SK-N-SH treated with all-trans-retinoic acid at 6 μM for 48 hours (cell line): Measurements from ENCODE around the gene CDKN2B.

Experiments
- ATAC-seq: fragments of 200-7000 bp; cut with Tn5 transposase; 3 replicates; pipeline ENCODE4 v1.9.1; 2020; ENCODE audit warnings: mild to moderate bottlenecking, moderate library complexity
- BACH2 ChIP-seq: fragments of 250-450 bp; sonication (Bioruptor Pico); IDR thresholded peaks from 2 replicates; pipeline ENCODE4 v1.9.0; 2021; ENCODE audit warnings: mild to moderate bottlenecking, borderline replicate concordance
- CSDC2 ChIP-seq: fragments of 250-450 bp; sonication (Bioruptor Pico); IDR thresholded peaks from 2 replicates; pipeline ENCODE4 v1.5.0; 2020; ENCODE audit warnings: mild to moderate bottlenecking, moderate library complexity
- ESRRG ChIP-seq: fragments of 250-450 bp; sonication (Bioruptor Pico); IDR thresholded peaks from 2 replicates; pipeline ENCODE4 v1.6.1; 2021; ENCODE audit warnings: mild to moderate bottlenecking
- GLIS3 ChIP-seq: fragments of 250-450 bp; sonication (Bioruptor Pico); IDR thresholded peaks from 2 replicates; pipeline ENCODE4 v1.5.0; 2020; ENCODE audit warnings: mild to moderate bottlenecking, moderate library complexity
- ISL1 ChIP-seq: fragments of 250-450 bp; sonication (Bioruptor Pico); IDR thresholded peaks from 2 replicates; pipeline ENCODE4 v2.1.2; 2022; ENCODE audit warnings: mild to moderate bottlenecking, moderate library complexity
- RARB ChIP-seq: fragments of 250-450 bp; sonication (Bioruptor Pico); IDR thresholded peaks from 2 replicates; pipeline ENCODE4 v1.8.0; 2021; ENCODE audit warnings: mild to moderate bottlenecking, moderate library complexity
- SNAI2 ChIP-seq: fragments of 250-450 bp; sonication (Bioruptor Pico); IDR thresholded peaks from 2 replicates; pipeline ENCODE4 v1.5.0; 2020; ENCODE audit warnings: mild to moderate bottlenecking, moderate library complexity
- TCF4 ChIP-seq: fragments of 250-450 bp; sonication (Bioruptor Pico); IDR thresholded peaks from 2 replicates; pipeline ENCODE4 v1.8.0; 2021; ENCODE audit warnings: mild to moderate bottlenecking, moderate library complexity, borderline replicate concordance
- TOX ChIP-seq: fragments of 250-450 bp; sonication (Bioruptor Pico); IDR thresholded peaks from 2 replicates; pipeline ENCODE4 v1.8.0; 2021; ENCODE audit warnings: mild to moderate bottlenecking, moderate library complexity, borderline replicate concordance
- ZFP3 ChIP-seq: fragments of 250-450 bp; sonication (Bioruptor Pico); IDR thresholded peaks from 2 replicates; pipeline ENCODE4 v1.5.0; 2020; ENCODE audit warnings: mild to moderate bottlenecking, moderate library complexity
- ZFP30 ChIP-seq: fragments of 450-650 bp; formaldehyde crosslinking; IDR thresholded peaks from 2 replicates; pipeline ENCODE4 v1.5.0; 2022; ENCODE audit warnings: mild to moderate bottlenecking, moderate library complexity
- ZNF565 ChIP-seq: fragments of 450-650 bp; formaldehyde crosslinking; conservative IDR thresholded peaks from 2 replicates; pipeline ENCODE4 v1.5.0; 2020; ENCODE audit warnings: low read depth, mild to moderate bottlenecking, moderate library complexity
- ZNF8 ChIP-seq: fragments of 450-650 bp; formaldehyde crosslinking; IDR thresholded peaks from 2 replicates; pipeline ENCODE4 v1.5.0; 2020; ENCODE audit warnings: mild to moderate bottlenecking, moderate library complexity
- TF ChIP-seq, protein P1 (sequence below): fragments of 250-450 bp; sonication (Bioruptor Pico); IDR thresholded peaks from 2 replicates; pipeline ENCODE4 v1.8.0; 2021; ENCODE audit warnings: low read depth, mild to moderate bottlenecking, moderate library complexity, borderline replicate concordance
- TF ChIP-seq, protein P2 (sequence below): fragments of 250-450 bp; sonication (Bioruptor Pico); IDR thresholded peaks from 2 replicates; pipeline ENCODE4 v1.5.0; 2020; ENCODE audit warnings: mild to moderate bottlenecking, moderate library complexity
- TF ChIP-seq, protein P3 (sequence below): fragments of 250-450 bp; sonication (Bioruptor Pico); IDR thresholded peaks from 2 replicates; pipeline ENCODE4 v1.8.0; 2020; ENCODE audit warnings: mild to moderate bottlenecking, moderate library complexity, borderline replicate concordance
- TF ChIP-seq, protein P4 (sequence below): fragments of 250-450 bp; sonication (Bioruptor Pico); IDR thresholded peaks from 2 replicates; pipeline ENCODE4 v1.5.1; 2020; ENCODE audit warnings: low read depth, mild to moderate bottlenecking, moderate library complexity

Gene CDKN2B

DNA sequence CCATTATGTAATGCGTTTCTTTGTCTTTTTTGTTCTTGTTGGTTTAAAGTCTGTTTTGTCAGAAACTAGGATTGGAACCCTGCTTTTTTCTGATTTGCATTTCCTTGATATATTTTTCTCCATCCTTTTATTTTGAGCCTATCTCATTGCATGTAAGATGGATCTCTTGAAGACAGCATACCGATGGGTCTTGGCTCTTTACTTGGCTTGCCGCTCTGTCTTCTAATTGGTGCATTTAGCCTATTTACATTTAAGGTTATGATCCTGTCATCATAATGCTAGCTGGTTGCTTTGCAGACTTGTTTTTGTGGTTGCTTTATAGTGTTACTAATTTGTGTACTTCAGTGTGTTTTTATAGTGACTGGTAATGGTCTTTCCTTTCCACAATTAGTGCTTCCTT is 13.3 kb upstream of the CDKN2B start:
- TF ChIP-seq TCF4 (CRISPR knock-in tag) (no peak), ESRRG (no peak), ZFP3 (CRISPR knock-in tag) (no peak), RARB (CRISPR knock-in tag) (no peak), ZNF565 (CRISPR knock-in tag) (no peak), BACH2 (CRISPR knock-in tag) (no peak), TOX (CRISPR knock-in tag) (no peak), ZNF8 (CRISPR knock-in tag) (no peak), SNAI2 (CRISPR knock-in tag) (no peak)
- TF ChIP-seq, protein P1, sequence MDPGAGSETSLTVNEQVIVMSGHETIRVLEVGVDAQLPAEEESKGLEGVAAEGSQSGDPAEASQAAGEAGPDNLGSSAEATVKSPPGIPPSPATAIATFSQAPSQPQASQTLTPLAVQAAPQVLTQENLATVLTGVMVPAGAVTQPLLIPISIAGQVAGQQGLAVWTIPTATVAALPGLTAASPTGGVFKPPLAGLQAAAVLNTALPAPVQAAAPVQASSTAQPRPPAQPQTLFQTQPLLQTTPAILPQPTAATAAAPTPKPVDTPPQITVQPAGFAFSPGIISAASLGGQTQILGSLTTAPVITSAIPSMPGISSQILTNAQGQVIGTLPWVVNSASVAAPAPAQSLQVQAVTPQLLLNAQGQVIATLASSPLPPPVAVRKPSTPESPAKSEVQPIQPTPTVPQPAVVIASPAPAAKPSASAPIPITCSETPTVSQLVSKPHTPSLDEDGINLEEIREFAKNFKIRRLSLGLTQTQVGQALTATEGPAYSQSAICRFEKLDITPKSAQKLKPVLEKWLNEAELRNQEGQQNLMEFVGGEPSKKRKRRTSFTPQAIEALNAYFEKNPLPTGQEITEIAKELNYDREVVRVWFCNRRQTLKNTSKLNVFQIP (CRISPR knock-in tag): no peak
- TF ChIP-seq, protein P2, sequence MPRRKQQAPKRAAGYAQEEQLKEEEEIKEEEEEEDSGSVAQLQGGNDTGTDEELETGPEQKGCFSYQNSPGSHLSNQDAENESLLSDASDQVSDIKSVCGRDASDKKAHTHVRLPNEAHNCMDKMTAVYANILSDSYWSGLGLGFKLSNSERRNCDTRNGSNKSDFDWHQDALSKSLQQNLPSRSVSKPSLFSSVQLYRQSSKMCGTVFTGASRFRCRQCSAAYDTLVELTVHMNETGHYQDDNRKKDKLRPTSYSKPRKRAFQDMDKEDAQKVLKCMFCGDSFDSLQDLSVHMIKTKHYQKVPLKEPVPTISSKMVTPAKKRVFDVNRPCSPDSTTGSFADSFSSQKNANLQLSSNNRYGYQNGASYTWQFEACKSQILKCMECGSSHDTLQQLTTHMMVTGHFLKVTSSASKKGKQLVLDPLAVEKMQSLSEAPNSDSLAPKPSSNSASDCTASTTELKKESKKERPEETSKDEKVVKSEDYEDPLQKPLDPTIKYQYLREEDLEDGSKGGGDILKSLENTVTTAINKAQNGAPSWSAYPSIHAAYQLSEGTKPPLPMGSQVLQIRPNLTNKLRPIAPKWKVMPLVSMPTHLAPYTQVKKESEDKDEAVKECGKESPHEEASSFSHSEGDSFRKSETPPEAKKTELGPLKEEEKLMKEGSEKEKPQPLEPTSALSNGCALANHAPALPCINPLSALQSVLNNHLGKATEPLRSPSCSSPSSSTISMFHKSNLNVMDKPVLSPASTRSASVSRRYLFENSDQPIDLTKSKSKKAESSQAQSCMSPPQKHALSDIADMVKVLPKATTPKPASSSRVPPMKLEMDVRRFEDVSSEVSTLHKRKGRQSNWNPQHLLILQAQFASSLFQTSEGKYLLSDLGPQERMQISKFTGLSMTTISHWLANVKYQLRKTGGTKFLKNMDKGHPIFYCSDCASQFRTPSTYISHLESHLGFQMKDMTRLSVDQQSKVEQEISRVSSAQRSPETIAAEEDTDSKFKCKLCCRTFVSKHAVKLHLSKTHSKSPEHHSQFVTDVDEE (CRISPR knock-in tag): no peak
- TF ChIP-seq, protein P3, sequence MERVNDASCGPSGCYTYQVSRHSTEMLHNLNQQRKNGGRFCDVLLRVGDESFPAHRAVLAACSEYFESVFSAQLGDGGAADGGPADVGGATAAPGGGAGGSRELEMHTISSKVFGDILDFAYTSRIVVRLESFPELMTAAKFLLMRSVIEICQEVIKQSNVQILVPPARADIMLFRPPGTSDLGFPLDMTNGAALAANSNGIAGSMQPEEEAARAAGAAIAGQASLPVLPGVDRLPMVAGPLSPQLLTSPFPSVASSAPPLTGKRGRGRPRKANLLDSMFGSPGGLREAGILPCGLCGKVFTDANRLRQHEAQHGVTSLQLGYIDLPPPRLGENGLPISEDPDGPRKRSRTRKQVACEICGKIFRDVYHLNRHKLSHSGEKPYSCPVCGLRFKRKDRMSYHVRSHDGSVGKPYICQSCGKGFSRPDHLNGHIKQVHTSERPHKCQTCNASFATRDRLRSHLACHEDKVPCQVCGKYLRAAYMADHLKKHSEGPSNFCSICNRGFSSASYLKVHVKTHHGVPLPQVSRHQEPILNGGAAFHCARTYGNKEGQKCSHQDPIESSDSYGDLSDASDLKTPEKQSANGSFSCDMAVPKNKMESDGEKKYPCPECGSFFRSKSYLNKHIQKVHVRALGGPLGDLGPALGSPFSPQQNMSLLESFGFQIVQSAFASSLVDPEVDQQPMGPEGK: no peak
- no peak for ATAC-seq

DNA sequence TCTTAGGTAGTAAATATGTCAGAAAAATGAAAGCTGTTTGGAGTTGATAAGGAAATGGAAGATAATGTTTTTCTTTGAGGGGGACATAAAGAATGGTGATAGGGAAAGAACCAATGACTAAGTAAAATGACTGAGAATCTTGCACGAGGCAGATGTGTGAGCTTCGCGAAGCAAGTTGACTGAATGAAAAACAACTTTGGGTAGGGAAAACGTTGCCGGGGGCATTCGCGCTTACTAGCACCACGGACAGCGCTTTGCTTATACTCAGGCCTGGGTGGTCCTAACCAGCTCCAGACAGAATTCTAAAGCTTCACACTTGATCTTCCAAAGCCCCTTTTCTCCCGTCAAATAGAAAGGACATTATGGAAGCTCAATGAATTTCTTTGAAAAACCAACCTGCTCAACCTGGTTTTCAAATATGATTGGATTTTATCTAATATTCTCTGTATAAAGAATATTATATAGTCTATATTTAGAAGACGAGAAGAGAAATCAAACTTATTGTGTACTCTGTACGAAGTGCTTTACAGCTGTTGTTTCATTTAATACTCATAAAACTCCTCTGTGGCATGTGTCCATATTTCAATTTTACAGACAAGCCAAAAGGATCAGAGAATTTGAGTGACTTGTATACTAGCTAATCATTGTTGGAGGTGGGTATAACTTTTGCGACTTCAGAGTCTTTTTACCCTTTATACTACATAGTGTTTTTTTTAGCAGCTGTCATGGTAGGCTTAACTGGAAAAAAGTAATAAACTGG is 1.9 kb upstream of the CDKN2B start:
- TF ChIP-seq CSDC2 (CRISPR knock-in tag) (no peak), RARB (CRISPR knock-in tag) (no peak), TCF4 (CRISPR knock-in tag) (no peak), ISL1 (CRISPR knock-in tag) (no peak), ZFP30 (CRISPR knock-in tag) (no peak), BACH2 (CRISPR knock-in tag) (no peak), SNAI2 (CRISPR knock-in tag) (no peak), GLIS3 (CRISPR knock-in tag) (no peak), TOX (CRISPR knock-in tag) (no peak)
- TF ChIP-seq, protein P4, sequence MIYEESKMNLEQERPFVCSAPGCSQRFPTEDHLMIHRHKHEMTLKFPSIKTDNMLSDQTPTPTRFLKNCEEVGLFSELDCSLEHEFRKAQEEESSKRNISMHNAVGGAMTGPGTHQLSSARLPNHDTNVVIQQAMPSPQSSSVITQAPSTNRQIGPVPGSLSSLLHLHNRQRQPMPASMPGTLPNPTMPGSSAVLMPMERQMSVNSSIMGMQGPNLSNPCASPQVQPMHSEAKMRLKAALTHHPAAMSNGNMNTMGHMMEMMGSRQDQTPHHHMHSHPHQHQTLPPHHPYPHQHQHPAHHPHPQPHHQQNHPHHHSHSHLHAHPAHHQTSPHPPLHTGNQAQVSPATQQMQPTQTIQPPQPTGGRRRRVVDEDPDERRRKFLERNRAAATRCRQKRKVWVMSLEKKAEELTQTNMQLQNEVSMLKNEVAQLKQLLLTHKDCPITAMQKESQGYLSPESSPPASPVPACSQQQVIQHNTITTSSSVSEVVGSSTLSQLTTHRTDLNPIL (CRISPR knock-in tag): no peak
- TF ChIP-seq, protein P3: no peak
- TF ChIP-seq, protein P2 (CRISPR knock-in tag): no peak

More for the DNA sequence above, 1.9 kb upstream of the CDKN2B start:
- ATAC-seq: no peak
